GM21390 (cell line): ENCODE data around the gene RPS24.
"Not testable (repeated sequence)": the region's sequence is repeated elsewhere in the genome, so short reads cannot be mapped to it uniquely, and the experiment has no call there.

Experiments
- ATAC-seq: cut with Tn5 transposase; IDR thresholded peaks from one replicate; pipeline ENCODE4 v1.9.1; 2021; ENCODE audit not compliant: unreplicated experiment

Gene RPS24

DNA sequence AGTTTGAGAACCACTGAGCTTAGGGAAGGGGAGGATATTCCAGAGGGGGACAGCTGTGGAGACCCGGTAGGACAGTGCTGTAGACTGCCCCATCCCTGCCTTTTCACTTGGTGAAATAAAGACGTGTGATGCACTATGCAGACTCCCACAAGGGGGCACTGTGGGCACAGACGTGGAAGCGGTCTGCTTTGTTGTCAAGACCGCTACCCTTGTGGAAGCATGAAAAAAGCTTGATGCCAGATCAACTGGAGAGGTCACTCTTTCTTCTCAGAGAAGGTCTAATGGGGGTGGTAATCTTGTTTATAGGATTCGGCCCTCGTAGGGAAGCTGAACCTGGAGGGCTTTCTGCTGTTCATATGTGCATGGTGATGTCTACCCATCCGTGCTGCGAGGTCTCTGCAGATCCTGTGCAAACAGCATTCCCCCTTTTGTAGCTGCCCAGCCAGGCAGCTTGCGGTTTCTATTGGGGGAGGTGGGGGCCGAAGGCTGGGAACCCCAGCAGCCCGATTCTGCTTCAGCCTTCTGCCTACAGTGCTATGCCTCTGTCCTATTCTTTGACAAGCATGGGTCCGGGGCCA is 13.7 kb downstream of the RPS24 start:
- ATAC-seq: peak; percentile 59

DNA sequence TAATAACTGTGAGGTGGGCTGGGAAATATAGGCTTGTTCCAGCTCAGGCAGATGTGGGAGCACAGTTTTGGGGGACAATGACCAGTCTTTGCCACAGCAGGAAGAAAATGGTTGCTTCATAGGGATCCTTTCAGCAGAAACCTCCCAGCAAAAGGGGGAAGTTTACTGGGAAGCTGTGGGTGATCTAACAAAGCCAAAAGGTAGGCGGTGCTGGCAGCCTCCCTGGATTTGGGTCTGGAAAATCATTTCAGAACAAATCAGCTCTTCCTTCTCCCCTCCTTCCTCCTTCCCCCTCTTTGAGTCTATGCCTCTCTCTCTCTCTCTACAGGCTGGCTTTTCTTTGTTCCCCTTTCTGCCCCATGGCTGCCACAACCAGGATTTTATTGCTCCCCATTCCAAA is 16.2 kb downstream of the RPS24 start:
- ATAC-seq: no peak

DNA sequence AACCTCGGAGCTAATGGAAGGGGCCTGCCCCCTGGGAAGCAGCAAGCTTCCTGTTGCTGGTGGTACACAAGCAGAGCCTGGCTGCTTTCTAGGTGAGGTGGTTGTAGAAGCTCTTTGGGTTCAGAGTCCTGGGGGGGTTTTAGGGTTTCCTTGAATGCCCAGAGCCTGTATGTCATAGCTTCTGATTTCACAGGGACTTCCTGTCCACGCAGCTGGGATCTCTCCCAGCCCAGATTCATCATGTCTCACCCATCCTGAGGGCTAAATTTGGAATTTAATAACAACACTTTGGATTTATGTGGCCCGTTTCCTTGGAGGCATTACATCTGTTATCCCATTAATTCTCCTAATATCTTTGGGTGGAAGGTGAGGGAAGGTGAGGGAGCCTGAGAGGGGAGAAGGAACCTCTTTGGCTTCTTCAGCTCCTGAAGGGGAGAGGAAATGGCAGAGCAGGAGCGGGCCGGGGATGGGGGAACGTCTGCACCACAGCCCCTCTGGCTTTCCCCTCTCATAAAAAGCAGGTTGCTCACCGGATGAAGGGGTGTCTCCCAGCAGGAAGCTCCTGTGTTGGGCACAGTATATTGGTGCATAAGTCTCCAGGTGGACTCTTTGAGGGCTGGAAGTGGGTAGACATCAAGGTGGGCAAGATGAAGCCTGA is 19.7 kb downstream of the RPS24 start:
- no peak for ATAC-seq

DNA sequence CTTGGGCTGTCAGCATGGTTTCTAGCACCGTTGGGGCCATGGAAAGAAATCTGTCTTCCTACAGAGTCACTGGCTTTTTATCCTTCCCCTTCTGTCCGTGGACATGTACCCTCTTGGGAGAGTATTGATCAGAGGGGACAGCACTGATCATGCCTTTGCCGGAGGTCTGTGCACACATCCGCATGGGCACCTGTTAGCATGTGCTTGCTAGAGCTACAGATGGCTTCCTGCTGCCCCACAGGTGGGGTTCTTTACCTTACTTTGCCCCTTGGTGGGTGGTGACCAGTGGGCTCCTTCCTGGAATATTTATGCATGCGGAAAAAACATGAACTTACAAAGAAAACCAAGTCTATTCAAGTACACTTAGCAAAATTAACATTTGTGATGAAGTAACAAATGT is 24.9 kb downstream of the RPS24 start:
- no peak for ATAC-seq

DNA sequence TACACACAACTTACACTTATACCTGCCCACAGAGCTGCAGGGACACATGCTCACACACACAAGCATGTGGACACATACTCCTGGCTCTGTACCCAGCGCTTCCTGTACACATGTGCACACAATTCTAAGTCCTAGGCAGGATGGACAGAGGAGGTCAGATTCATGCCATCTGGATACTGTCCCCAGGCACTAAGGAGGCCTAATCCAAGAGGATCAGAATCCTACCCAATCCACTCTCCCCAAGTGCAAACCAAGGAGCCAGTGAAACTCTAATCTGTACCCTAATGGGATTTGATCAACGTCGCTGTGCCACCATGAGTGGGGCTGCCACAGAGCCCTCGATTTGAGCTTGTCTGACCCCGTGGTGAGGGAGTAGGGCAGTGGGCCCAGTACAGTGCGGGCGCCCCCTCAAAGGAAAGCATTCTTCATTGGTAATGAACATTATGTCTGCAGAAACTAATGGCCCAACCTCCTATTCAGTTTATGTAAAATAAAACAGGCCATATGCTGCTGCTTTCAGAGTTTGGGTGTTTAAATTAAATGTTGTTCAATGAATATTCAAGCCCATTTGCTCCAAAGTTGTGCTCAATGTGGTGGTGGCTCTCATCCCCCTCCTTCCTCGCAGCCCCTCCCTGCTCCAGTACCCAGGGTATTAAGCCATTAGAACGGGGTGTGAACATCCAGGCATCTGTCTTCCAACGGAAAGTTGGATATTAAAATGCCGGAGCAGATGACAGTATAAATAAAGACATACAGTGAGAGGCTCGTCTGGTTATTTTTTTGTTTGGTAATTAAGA is 26.4 kb downstream of the RPS24 start:
- ATAC-seq: no peak

DNA sequence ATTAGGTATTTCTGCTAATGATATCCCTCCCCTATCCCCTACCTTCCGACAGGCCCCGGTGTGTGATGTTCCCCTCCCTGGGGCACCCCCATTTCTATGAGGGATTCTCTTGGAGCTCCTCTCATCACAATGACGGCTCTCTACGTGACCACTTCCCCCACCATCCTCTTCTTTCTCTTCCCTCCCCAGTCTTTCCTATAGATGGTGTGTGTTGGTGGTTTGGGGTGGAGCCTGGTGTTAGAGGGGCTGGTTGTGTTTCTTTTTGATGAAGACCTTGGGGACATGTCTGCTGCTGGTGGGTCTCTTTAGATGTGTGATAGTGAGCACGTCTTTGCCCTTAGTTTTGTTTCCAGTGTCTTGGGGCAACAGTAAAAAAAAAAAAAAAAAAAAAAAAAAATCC is 28.6 kb downstream of the RPS24 start:
- ATAC-seq: no peak

DNA sequence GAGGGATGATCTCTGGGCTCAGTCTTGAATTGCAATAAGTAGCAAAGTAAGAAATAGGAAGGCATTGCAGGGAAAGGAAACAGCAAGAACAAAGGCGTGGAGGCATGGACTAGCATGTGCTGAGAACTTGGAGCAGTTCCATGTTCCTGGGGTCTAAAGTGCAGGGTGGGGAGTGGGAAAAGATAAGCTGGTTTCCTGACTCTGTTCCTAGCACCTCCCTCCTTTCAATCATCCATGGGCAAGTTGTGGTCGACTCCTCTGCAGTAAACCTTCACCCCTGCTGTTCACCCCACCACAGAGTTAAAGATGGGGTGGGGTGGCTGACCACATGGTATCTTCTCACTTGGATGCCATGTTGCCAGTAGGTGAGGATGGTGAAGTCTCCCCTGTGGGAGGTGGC is 29.6 kb downstream of the RPS24 start:
- ATAC-seq: no peak

DNA sequence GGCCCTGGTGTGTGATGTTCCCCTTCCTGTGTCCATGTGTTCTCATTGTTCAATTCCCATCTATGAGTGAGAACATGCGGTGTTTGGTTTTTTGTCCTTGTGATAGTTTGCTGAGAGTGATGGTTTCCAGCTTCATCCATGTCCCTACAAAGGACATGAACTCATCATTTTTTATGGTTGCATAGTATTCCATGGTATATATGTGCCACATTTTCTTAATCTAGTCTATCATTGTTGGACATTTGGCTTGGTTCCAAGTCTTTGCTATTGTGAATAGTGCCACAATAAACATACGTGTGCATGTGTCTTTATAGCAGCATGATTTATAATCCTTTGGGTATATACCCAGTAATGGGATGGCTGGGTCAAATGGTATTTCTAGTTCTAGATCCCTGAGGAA is 31.3 kb downstream of the RPS24 start:
- ATAC-seq: not testable (repeated sequence)

DNA sequence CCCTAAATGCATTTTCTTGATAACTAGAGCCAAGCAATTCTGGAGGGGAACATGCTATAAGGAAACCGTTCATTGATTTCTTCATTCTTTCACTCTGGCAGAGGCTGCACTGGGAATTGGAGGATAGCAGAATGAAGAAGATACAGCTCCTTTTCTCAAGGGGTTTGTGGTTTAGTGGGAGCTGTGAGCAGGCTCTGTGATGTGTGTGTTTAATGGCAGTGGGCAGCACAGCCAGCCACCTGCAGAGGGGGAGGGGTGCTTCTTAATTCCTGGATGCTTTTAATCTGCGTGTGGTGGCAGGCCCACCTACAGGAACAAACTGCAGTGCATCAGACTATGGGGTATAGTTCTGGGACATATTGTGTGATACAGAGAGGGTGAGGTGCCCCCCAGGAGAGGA is 31.9 kb downstream of the RPS24 start:
- no peak for ATAC-seq

DNA sequence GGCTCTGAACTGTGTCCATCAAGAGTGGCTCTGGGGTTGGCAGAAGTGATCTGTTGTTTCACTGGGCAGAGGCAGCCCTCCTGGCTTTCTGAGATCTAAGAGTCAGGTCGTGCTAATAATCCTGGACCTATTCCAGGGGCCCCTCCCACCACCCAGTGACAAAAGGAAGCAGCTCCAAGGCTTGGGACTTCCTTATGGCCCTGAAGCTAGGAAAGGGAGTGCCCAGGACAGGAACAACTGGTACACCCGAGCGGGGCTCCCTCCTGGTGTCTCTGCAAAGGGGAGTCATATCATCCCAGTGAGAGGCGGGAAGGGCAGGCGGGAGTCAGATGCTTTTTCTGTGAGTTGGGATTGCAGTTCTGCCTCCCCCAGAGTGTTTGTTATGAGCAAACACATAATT is 32.3 kb downstream of the RPS24 start:
- ATAC-seq: no peak

DNA sequence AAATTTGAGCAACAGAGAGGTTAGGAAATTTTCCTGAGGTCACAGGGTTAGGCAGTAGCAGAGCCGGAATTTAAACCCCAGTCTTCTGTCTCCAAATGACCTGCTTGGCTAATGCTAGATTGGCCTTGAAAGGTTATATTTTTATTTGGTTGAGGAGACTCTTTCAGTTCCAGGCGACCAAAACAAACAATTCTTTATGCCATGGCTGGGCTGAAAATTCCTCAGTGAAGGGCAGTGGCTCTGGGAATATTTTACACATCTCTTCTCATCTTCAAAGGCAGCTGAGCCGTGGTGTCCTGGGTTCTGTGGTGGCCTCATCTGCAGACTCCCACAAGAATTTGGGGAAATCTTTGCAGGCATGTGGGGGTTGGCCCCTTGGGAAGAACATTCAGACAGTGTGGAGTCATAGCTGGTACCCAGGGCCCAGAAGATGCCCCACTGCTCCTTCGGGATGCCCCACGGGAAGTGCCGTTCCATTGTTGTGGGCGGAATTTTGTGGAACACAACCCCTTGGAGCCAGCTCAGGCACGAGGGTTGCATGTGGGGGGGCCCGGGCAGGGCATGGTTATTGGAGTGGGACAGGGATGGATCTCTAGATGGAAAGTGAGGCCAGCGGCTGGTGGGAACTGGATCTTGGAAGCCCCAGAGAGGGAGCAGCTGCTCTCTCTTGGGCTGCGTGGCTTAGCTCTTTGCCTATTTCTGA is 33.2 kb downstream of the RPS24 start:
- ATAC-seq: no peak

DNA sequence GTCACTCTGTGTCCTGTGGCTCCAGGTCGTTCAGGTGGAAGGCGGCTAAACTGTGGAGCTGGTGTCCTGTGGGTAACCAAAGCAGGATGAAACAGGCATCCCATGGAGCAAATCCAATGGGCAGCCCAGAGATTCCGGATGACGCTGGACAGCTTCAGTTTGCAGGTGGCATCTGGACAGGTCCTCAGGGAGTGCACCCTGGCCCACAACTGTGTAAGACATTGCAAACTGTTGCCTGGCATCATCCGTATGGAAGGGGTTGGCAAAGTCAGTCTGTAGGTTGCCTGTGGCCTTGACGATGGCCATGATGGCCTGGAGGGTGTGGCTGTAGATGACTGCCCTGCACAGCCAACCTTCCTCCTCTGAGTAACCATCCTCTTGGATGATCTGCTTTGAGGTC is 35.5 kb downstream of the RPS24 start:
- no peak for ATAC-seq

DNA sequence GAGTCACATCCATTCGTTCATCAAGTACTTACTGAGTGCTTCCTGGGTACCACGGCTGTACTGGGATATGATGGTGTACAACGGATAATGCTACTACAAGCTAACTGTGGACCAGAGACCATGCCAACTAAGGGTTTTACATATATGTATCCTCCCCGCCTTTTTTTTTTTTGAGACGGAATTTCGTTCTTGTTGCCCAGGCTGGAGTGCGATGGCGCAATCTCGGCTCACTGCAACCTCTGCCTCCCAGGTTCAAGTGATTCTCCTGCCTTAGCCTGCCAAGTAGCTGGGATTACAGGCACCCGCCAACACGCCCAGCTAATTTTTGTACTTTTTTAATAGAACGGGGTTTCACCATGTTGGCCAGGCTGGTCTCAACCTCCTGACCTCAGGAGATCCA is 36.4 kb downstream of the RPS24 start:
- ATAC-seq: not testable (repeated sequence)

DNA sequence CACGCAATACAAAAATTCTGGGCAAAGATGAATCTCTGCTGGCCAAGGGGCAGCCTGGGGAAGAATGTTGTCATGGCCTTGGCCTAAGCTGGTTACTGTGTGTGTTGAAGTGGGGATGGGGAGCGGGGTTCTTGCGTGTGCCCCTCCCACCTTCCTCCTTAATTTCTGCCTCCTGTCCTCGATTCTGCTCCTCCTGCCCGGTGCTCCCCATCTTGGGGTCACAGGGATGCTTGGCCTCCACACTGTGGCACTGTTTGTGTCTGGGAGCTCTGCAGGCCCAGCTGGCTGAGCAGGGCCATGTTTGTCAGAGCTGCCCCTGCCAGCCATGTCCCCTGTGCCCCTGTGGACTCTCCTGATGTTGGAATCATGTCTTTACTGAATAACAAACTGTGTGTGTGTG is 37.1 kb downstream of the RPS24 start:
- no peak for ATAC-seq

DNA sequence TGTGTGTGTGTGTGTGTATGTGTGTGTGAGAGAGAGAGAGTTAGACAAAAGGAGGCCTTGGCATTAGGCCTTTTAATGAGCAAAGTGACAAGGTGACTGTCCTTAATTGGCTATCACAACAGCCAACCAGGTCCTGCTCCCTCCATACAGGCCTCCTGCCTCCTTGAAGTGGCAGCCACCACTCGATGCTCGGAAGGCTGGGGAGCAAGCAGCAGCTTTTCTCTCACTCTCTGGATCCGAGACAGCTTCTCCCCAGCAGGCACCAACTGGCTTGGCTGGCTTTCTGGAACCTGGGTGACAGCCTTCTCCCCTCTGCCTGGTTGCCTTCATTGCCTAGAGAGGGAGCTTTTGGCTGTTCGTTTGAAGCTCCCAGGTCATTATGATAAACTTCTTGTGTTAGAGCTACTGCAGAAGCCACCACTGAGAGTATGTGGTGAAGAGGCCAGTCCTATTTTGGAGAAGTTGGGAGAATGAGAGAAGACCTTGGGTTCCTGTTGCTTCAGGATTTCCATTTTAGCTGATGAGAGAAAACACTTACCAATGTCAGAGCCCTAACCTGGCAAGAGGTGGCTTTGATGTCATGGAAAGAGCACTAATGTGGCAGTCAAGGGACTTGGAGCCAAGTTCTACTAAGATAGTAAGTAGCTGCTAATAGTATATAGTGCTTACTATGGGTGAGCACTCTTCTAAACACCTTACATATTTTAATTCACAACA is 37.6 kb downstream of the RPS24 start:
- no peak for ATAC-seq

DNA sequence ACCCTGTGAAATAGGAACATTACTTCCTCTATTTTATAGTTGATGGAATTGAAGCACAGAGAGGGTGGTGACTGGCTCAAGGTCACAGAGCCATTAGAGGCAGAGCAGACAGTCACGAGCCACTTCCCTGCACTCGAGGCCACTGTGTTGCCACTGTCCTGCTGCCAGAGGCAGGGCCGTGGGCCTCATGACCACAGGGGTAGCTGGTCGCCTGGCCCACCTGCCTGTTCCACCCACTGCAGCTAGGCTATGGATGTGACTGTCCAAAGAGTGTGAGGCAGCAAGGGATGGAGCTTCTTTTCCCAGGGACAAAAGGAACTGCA is 38.2 kb downstream of the RPS24 start:
- no peak for ATAC-seq

DNA sequence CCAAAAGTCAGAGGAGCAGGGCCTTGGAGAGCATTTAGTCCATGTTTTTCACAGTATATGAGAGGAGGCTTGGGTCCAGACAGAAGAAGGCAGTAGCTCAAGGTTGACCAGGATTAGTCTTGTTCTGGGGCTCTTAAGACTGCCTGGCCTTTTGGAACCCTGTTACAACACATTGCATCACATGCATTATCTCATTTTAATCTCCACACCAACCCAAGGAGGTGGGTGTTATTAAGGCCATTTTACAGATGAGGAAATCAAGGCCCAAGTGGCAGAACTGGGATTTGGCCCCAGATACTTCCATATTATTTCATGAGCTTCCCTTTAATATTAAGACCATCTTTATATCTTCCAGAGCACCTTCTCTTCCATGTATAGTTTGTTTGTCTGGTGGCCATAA is 38.8 kb downstream of the RPS24 start:
- no peak for ATAC-seq

DNA sequence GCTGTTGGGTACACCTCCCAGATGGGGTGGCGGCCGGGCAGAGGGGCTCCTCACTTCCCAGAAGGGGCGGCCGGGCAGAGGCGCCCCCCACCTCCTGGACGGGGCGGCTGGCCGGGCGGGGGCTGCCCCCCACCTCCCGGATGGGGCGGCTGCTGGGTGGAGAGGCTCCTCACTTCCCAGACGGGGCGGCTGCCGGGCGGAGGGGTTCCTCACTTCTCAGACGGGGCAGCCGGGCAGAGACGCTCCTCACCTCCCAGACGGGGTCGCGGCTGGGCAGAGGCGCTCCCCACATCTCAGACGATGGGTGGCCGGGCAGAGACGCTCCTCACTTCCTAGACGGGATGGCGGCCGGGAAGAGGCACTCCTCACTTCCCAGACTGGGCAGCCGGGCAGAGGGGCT is 42.1 kb downstream of the RPS24 start:
- not testable (repeated sequence) for ATAC-seq

DNA sequence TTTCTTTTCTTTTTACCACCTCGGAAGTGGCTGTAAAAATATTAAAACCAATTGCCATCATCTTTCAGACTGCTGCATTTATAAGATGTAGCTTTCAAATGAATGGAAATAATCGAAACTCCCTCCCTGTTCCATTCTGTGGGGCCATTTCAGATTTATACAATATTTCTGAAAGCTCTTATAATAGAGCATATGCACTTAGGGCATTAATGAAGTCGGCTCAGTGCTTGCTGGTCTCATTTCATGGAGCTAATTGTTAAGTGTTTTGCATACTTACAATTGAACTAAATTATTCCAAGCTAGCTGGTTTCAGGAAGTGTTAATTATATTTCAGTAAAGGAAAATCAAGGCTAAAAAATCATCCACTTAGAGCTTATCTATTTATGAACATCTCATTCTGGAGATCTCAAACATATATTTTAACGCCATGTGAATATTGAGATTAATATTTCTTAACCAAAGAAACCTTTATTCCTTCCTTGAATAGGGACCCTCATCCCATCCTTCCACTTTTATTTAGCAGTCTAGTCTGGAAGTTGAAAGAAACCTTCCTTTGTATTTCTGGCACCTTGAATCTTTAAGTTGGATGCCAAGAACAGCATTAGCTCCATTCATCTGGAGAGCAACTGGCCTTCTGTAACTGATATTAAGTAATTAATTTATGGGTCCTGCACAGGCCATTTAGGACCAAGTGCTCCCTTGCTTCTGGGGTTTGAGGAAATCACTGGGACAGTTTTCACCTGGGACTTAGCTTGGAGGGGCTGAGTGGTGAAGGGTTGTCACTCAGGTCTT is 45.1 kb downstream of the RPS24 start:
- ATAC-seq: no peak

DNA sequence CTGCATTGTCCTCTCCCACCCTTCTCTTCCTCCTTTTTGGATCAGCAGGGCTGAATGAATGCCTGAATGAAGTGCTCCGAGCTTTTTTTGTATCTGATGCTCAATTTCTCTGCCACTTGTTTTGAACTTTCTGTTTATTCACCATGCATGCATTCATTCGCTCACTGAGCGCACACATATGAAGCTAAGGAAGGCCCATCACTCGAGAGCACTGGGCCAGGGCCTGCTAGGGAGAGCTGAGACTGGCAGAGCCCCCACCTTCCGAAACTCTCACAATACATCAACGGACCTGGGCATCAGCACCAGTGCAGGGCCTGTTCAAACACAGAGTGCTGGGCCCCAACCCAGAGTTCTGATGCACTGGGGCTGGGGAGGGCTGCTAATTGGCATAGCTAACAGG is 45.7 kb downstream of the RPS24 start:
- no peak for ATAC-seq

DNA sequence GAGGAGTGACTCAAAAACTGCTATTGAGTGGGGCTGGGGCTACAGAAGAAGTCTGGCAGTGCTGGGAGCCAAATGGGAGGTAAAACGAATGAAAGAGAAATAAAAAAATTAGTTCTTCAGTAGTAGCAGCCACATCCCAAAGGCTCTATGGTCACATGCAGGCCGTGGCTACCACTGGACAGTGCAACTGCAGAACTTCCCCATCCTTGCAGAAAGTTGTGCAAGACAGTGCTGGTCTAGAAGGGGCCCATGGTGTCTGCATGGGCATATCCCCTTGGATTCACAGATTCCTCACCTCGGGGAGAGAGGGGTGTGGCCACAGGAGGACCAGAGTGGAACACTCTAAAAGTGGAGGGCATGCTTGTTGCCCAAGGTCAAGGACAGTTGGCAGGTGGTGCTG is 47.6 kb downstream of the RPS24 start:
- ATAC-seq: no peak
